ENCODE results near the gene THADA.
"Not testable (repeated sequence)": the region's sequence is repeated elsewhere in the genome, so short reads cannot be mapped to it uniquely, and the experiment has no call there.

The THADA gene

DNA sequence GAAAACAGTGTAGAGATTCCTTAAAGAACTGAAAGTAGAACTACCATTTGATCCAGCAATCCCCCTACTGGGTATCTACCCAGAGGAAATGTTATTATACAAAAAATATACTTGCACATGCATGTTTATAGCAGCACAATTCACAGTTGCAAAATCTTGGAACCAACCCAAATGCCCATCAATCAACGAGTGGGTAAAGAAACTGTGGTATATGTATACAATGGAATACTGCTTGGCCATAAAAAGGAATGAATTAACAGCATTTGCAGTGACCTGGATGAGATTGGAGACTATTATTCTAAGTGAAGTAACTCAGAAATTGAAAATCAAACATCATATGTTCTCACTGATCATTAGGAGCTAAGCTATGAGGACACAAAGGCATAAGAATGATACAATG is 4.8 kb upstream of the THADA start:
- H3K9me3 ChIP-seq (ENCODE audit: control insufficient read depth, low read length); H3K27ac ChIP-seq (ENCODE audit: low read depth, low read length, severe bottlenecking); H3K4me1 ChIP-seq (ENCODE audit: control insufficient read depth, insufficient read depth, low read length, poor library complexity, severe bottlenecking); H3K36me3 ChIP-seq (ENCODE audit: control insufficient read depth, insufficient read depth, low read length); H3K4me3 ChIP-seq (ENCODE audit: extremely low read depth, insufficient read depth, low read length, poor library complexity, severe bottlenecking): not testable (repeated sequence)
- no CpG with 5 or more reads among the region's 1 CpG for WGBS, 2 experiments (ENCODE audit: insufficient coverage in 2 of 2)

DNA sequence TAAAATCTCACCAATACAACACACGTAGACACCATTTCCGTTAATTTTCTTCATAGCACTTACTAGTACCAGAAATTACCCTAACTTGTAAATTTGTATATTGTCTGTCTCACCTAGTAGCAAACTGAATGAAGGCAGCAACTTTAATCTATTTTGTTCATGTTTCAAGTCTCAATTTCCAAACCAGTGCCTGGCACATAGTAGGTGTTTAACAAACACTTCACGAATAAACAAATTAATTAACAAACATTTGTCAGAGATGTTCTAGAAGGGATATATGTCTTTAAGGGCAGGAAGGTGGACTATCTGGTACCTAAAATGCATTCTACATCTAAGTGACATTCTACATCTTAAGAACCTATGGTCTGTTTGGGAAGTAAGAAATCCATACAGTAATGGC is 963 bp downstream of the THADA start:
- H3K9me3 ChIP-seq (ENCODE audit: control insufficient read depth, low read length): no peaks in the 10 kb centered on the region
- H3K27ac ChIP-seq (ENCODE audit: low read depth, low read length, severe bottlenecking): no peak overlapping the region
- H3K36me3 ChIP-seq (ENCODE audit: control insufficient read depth, insufficient read depth, low read length): peaks cover 8% of the 10 kb centered on the region
- 83% methylated on average over 1 of the region's 3 CpGs; no CpG with 5 or more reads in 1 of the 2 experiments for WGBS, 2 experiments (ENCODE audit: insufficient coverage in 2 of 2)
- H3K4me1 ChIP-seq (ENCODE audit: control insufficient read depth, insufficient read depth, low read length, poor library complexity, severe bottlenecking): no peaks in the 10 kb centered on the region
- peak overlapping the region; percentile 80 for H3K4me3 ChIP-seq (ENCODE audit: extremely low read depth, insufficient read depth, low read length, poor library complexity, severe bottlenecking)

DNA sequence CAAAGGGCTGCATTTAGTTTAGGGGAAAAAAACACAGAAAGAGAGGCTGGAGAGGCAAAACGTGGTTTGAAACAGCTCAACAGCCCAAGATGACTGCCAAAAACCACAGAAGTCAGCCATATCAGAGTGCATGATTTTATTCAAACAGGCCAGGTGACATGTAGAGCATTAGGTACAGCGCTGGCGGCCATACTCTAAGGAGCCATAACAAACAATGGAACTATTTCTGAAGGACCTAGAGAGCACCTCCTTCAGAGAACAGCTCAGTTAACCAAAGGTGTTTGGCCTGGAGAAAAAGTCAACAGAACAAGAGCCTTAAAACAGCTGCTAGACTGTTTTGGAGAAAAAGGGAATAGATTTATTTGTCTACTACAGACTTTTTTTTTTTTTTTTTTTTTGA is 2.6 kb downstream of the THADA start:
- Histone ChIP-seq H3K36me3 (ENCODE audit: control insufficient read depth, insufficient read depth, low read length) (peaks cover 17% of the 10 kb centered on the region), H3K27ac (ENCODE audit: low read depth, low read length, severe bottlenecking) (no peak overlapping the region), H3K4me1 (ENCODE audit: control insufficient read depth, insufficient read depth, low read length, poor library complexity, severe bottlenecking) (no peaks in the 10 kb centered on the region), H3K9me3 (ENCODE audit: control insufficient read depth, low read length) (no peaks in the 10 kb centered on the region), H3K4me3 (ENCODE audit: extremely low read depth, insufficient read depth, low read length, poor library complexity, severe bottlenecking) (no peak overlapping the region)
- 96 to 100% methylated on average over 2 to 3 of the region's 3 CpGs for WGBS, 2 experiments (ENCODE audit: insufficient coverage in 2 of 2)

DNA sequence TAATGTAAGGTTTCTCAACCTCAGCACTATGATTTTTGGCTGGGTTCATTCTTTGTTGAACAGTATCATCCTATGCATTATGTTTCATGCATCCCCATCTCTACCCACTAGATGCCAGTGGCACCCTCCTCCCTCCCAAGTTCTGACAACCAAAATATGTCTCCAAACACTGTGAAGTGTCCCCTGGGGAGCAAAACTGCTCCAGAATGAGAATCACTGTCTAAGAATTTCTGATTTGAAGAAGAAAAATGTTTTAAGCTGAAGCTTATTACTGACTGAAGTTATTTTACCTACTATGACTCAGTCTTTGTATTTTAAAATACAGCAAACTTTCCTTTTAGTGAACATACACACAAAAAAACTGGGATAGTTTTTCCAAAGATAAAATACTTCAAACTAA is 3.4 kb downstream of the THADA start:
- Histone ChIP-seq H3K4me3 (ENCODE audit: extremely low read depth, insufficient read depth, low read length, poor library complexity, severe bottlenecking) (no peak overlapping the region), H3K36me3 (ENCODE audit: control insufficient read depth, insufficient read depth, low read length) (peaks cover 17% of the 10 kb centered on the region), H3K9me3 (ENCODE audit: control insufficient read depth, low read length) (no peaks in the 10 kb centered on the region), H3K27ac (ENCODE audit: low read depth, low read length, severe bottlenecking) (no peak overlapping the region), H3K4me1 (ENCODE audit: control insufficient read depth, insufficient read depth, low read length, poor library complexity, severe bottlenecking) (no peaks in the 10 kb centered on the region)

- H3K4me1 ChIP-seq (ENCODE audit: control insufficient read depth, insufficient read depth, low read length, poor library complexity, severe bottlenecking): no peaks in the 10 kb centered on the region
- no peaks in the 10 kb centered on the region for H3K9me3 ChIP-seq (ENCODE audit: control insufficient read depth, low read length)
- peaks cover 45% of the 10 kb centered on the region for H3K36me3 ChIP-seq (ENCODE audit: control insufficient read depth, insufficient read depth, low read length)
- no peak overlapping the region for H3K4me3 ChIP-seq (ENCODE audit: extremely low read depth, insufficient read depth, low read length, poor library complexity, severe bottlenecking)
- no peak overlapping the region for H3K27ac ChIP-seq (ENCODE audit: low read depth, low read length, severe bottlenecking)
- WGBS, 2 experiments (ENCODE audit: insufficient coverage in 2 of 2): 80 to 83% methylated on average over 2 to 3 of the region's 3 CpGs
Observed at GRCh38 chr2:43585708-43586107, 10.1 kb downstream of the THADA start.

DNA sequence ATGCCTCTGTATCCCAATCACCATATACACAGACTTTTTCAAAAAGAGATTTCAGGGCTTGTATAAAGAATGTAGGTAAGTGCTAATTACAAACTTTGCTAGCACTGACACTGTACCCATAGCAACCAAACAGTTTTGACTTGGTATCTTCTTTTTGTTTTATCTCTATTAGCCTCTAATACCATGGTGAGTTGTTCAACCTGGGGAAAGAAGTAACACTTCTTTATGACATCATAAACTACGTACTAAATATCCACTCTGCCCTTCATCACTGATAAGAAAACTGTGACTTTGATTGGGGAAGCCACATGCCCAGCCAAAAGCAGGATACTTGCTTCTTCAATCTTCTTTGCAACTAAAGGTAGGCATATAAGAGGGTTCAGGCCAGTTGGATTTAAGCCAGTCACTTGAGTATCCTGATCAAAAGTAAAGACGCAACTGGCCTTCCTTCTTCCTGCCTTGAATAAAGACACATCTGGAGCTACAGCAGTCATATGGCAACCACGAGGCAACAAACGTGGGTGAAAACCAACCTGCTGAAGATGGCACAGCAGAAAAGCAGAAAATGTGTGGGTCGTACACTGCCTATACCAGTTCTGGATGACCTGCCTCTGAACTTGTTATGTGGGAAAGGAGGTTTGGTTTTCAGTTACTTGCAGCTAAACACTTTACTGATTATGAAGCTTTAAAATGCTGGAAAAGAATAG is 16.4 kb downstream of the THADA start:
- no peaks in the 10 kb centered on the region for H3K4me1 ChIP-seq (ENCODE audit: control insufficient read depth, insufficient read depth, low read length, poor library complexity, severe bottlenecking)
- WGBS, 2 experiments (ENCODE audit: insufficient coverage in 2 of 2): 88 to 100% methylated on average over 1 to 2 of the region's 5 CpGs
- H3K9me3 ChIP-seq (ENCODE audit: control insufficient read depth, low read length): no peaks in the 10 kb centered on the region
- H3K4me3 ChIP-seq (ENCODE audit: extremely low read depth, insufficient read depth, low read length, poor library complexity, severe bottlenecking): no peak overlapping the region
- no peak overlapping the region for H3K27ac ChIP-seq (ENCODE audit: low read depth, low read length, severe bottlenecking)
- peaks cover 56% of the 10 kb centered on the region for H3K36me3 ChIP-seq (ENCODE audit: control insufficient read depth, insufficient read depth, low read length)

GRCh38 chr2:43576981-43577892 is 18.6 kb downstream of the THADA start:
- WGBS, 2 experiments (ENCODE audit: insufficient coverage in 2 of 2): 86 to 88% methylated on average over 5 of the region's 8 CpGs
- no peak overlapping the region for H3K4me3 ChIP-seq (ENCODE audit: extremely low read depth, insufficient read depth, low read length, poor library complexity, severe bottlenecking)
- H3K27ac ChIP-seq (ENCODE audit: low read depth, low read length, severe bottlenecking): no peak overlapping the region
- H3K36me3 ChIP-seq (ENCODE audit: control insufficient read depth, insufficient read depth, low read length): peaks cover 53% of the 10 kb centered on the region
- no peaks in the 10 kb centered on the region for H3K9me3 ChIP-seq (ENCODE audit: control insufficient read depth, low read length)
- no peaks in the 10 kb centered on the region for H3K4me1 ChIP-seq (ENCODE audit: control insufficient read depth, insufficient read depth, low read length, poor library complexity, severe bottlenecking)

- no CpG with 5 or more reads among the region's 1 CpG for WGBS, 2 experiments (ENCODE audit: insufficient coverage in 2 of 2)
- Histone ChIP-seq H3K4me3 (ENCODE audit: extremely low read depth, insufficient read depth, low read length, poor library complexity, severe bottlenecking) (no peak overlapping the region), H3K27ac (ENCODE audit: low read depth, low read length, severe bottlenecking) (no peak overlapping the region), H3K4me1 (ENCODE audit: control insufficient read depth, insufficient read depth, low read length, poor library complexity, severe bottlenecking) (no peaks in the 10 kb centered on the region), H3K9me3 (ENCODE audit: control insufficient read depth, low read length) (no peaks in the 10 kb centered on the region), H3K36me3 (ENCODE audit: control insufficient read depth, insufficient read depth, low read length) (peaks cover 51% of the 10 kb centered on the region)
Observed at GRCh38 chr2:43572244-43572643, 23.6 kb downstream of the THADA start.

GRCh38 chr2:43569921-43570320 is 25.9 kb downstream of the THADA start:
- H3K9me3 ChIP-seq (ENCODE audit: control insufficient read depth, low read length): no peaks in the 10 kb centered on the region
- no peaks in the 10 kb centered on the region for H3K4me1 ChIP-seq (ENCODE audit: control insufficient read depth, insufficient read depth, low read length, poor library complexity, severe bottlenecking)
- peaks cover 48% of the 10 kb centered on the region for H3K36me3 ChIP-seq (ENCODE audit: control insufficient read depth, insufficient read depth, low read length)
- no peak overlapping the region for H3K4me3 ChIP-seq (ENCODE audit: extremely low read depth, insufficient read depth, low read length, poor library complexity, severe bottlenecking)
- H3K27ac ChIP-seq (ENCODE audit: low read depth, low read length, severe bottlenecking): no peak overlapping the region
- WGBS, 2 experiments (ENCODE audit: insufficient coverage in 2 of 2): 94 to 96% methylated on average over 3 of the region's 3 CpGs

- Histone ChIP-seq H3K27ac (ENCODE audit: low read depth, low read length, severe bottlenecking) (no peak overlapping the region), H3K4me1 (ENCODE audit: control insufficient read depth, insufficient read depth, low read length, poor library complexity, severe bottlenecking) (no peaks in the 10 kb centered on the region), H3K4me3 (ENCODE audit: extremely low read depth, insufficient read depth, low read length, poor library complexity, severe bottlenecking) (no peak overlapping the region), H3K9me3 (ENCODE audit: control insufficient read depth, low read length) (no peaks in the 10 kb centered on the region), H3K36me3 (ENCODE audit: control insufficient read depth, insufficient read depth, low read length) (peaks cover 58% of the 10 kb centered on the region)
- 100% methylated on average over 1 of the region's 1 CpG; no CpG with 5 or more reads in 1 of the 2 experiments for WGBS, 2 experiments (ENCODE audit: insufficient coverage in 2 of 2)
Observed at GRCh38 chr2:43568228-43568627, 27.6 kb downstream of the THADA start.

DNA sequence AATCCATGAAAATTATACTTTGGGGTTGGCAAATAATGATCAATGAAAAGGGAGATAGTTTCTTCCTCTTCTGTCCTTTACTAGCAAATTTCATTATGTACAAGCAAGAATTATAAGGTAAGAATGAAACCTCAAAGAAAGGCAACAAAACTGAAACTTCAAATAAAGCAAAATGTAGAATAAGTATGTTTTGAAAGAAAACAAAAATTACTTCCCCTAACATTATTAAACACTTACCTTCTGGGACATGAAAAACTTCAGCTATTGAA is 29.4 kb downstream of the THADA start:
- Histone ChIP-seq H3K4me1 (ENCODE audit: control insufficient read depth, insufficient read depth, low read length, poor library complexity, severe bottlenecking) (no peaks in the 10 kb centered on the region), H3K36me3 (ENCODE audit: control insufficient read depth, insufficient read depth, low read length) (peaks cover 44% of the 10 kb centered on the region), H3K4me3 (ENCODE audit: extremely low read depth, insufficient read depth, low read length, poor library complexity, severe bottlenecking) (no peak overlapping the region), H3K9me3 (ENCODE audit: control insufficient read depth, low read length) (no peaks in the 10 kb centered on the region), H3K27ac (ENCODE audit: low read depth, low read length, severe bottlenecking) (no peak overlapping the region)
